ENCODE data around the gene ALG9. TPM values are rescaled to one million over a fixed set of nuclear protein-coding genes. Genes with fewer than 3 reads are reported as not detected.

The ALG9 gene
- total and polyA plus RNA-seq, 9 donors = 12.0 to 43.5 (median 29.3) TPM

DNA sequence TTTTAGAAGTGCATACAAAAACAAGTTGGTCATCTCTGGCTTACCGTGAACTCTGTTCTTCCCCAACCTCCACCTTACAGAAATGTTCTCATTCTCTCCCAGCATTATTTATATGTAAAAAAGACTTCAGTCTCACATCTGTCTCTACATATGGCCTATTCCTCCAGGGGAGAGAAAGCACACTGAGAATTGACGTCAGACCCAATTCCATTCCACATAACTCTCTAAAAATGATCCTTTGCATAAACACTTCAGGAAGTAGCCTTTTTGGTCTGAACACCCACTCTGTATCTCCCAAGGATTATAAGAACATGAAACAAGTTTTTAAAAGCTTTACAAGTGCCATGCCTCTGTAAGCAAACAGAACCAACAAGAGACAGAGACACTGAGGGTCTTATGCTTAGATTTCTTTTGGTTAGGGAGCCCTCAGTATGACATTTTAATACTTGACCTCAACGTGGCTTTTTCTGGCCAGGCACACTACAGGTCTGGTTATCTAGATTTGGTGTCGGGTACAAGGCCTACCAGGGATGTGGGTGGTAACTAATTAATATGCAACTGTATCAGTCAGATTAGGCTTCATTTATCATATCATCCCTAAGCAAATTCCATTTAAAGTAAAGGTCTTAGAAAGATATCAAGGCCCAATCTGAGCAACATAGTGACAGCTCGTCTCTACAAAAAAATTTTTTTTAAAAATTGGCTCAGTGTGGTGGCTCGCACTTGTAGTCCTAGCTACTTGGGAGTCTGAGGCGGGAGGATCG is 56.6 kb downstream of the ALG9 start:
- intact Hi-C loops (cut with DNase I) = no loop called here
- Histone ChIP-seq H3K4me3 (no peak overlapping the region), H3K27ac (no peak overlapping the region), H3K9me3 (no peaks in the 10 kb centered on the region), H3K27me3 (no peaks in the 10 kb centered on the region), H3K36me3 (no peaks in the 10 kb centered on the region), H3K4me1 (ENCODE audit: insufficient read depth) (no peaks in the 10 kb centered on the region)
- TF ChIP-seq POLR2A (IDR thresholded peaks at IDR 0.05) (no peak), EP300 (IDR thresholded peaks at IDR 0.05) (no peak)
- TF ChIP-seq, protein P1, sequence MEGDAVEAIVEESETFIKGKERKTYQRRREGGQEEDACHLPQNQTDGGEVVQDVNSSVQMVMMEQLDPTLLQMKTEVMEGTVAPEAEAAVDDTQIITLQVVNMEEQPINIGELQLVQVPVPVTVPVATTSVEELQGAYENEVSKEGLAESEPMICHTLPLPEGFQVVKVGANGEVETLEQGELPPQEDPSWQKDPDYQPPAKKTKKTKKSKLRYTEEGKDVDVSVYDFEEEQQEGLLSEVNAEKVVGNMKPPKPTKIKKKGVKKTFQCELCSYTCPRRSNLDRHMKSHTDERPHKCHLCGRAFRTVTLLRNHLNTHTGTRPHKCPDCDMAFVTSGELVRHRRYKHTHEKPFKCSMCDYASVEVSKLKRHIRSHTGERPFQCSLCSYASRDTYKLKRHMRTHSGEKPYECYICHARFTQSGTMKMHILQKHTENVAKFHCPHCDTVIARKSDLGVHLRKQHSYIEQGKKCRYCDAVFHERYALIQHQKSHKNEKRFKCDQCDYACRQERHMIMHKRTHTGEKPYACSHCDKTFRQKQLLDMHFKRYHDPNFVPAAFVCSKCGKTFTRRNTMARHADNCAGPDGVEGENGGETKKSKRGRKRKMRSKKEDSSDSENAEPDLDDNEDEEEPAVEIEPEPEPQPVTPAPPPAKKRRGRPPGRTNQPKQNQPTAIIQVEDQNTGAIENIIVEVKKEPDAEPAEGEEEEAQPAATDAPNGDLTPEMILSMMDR (IDR thresholded peaks at IDR 0.05) = no peak
- WGBS, 3 donors = 68 to 75% (median 72%) methylated on average over 8 of the region's 8 CpGs
- no peak for DNase-seq

DNA sequence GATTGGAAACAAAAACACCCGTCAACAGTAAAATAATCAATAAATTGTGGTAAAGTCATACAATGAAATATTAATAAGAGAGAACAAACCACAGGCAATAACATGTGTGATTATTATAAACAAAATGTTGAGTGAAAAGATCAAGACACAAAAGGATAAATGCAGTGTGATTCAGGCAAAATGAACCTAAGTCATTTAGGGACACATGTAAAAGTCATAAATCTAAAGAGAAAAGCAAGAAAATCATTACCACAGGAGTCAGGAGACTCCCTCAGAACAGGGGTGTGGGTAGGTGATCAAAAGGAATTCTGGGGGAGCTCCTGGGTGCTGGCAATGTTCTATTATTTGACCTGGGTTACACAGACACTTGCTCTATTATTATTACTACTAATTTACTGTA is 57.3 kb downstream of the ALG9 start:
- H3K9me3 ChIP-seq = no peaks in the 10 kb centered on the region
- no peak overlapping the region for H3K4me3 ChIP-seq
- intact Hi-C loops (cut with DNase I) = no loop called here
- no peaks in the 10 kb centered on the region for H3K27me3 ChIP-seq
- 70 to 87% (median 80%) methylated on average over 1 of the region's 1 CpG for WGBS, 3 donors
- no peak overlapping the region for H3K27ac ChIP-seq
- TF ChIP-seq, protein P1 (IDR thresholded peaks at IDR 0.05) = no peak
- no peak for TF ChIP-seq POLR2A (IDR thresholded peaks at IDR 0.05)
- no peak for TF ChIP-seq EP300 (IDR thresholded peaks at IDR 0.05)
- H3K36me3 ChIP-seq = no peaks in the 10 kb centered on the region
- H3K4me1 ChIP-seq (ENCODE audit: insufficient read depth) = no peaks in the 10 kb centered on the region
- DNase-seq = no peak

DNA sequence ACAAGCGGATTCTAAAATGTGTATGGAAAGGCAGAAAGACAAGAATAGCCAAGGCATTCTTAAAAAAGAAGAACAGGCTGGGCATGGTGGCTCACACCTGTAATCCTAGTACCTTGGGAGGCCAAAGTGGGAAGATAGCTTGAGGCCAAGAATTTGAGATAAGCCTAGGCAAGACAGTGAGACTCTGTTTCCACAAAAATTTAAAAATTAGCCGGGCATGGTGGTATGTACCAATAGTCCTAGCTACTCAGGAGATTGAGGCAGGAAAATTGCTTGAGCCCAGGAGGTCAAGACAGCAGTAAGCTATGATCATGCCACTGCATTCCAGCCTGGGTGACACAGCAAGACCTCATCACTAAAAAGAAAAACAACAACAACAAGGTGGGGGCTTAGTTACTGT is 59.2 kb downstream of the ALG9 start:
- intact Hi-C loops (cut with DNase I) = no loop called here
- no peak for DNase-seq
- Histone ChIP-seq H3K9me3 (no peaks in the 10 kb centered on the region), H3K36me3 (no peaks in the 10 kb centered on the region), H3K27me3 (no peaks in the 10 kb centered on the region), H3K27ac (no peak overlapping the region), H3K4me1 (ENCODE audit: insufficient read depth) (no peaks in the 10 kb centered on the region), H3K4me3 (no peak overlapping the region)
- no peak for TF ChIP-seq EP300 (IDR thresholded peaks at IDR 0.05)
- TF ChIP-seq POLR2A (IDR thresholded peaks at IDR 0.05) = no peak
- TF ChIP-seq, protein P1 (IDR thresholded peaks at IDR 0.05) = no peak
- WGBS, 3 donors = 97 to 98% (median 98%) methylated on average over 2 of the region's 2 CpGs

DNA sequence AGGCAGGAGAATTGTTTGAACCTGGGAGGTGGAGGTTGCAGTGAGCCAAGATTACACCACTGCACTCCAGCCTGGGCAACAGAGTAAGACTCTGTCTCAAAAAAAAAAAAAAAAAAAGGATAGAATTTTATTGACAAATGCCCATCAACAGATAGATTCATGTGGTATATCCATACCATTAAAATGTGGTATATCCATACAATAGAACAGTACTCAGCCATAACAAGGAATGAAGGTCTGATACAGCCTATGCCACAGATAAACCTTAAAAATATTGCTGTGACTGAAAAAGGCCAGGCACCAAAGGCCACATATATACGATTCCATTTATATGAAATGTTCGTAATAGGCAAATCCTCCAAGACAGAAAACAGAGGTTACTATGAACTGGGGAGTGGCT is 59.9 kb downstream of the ALG9 start:
- no peak for TF ChIP-seq POLR2A (IDR thresholded peaks at IDR 0.05)
- TF ChIP-seq, protein P1 (IDR thresholded peaks at IDR 0.05) = no peak
- TF ChIP-seq EP300 (IDR thresholded peaks at IDR 0.05) = no peak
- whole genome bisulfite sequencing, 3 donors = 95 to 99% (median 98%) methylated on average over 2 of the region's 2 CpGs
- Histone ChIP-seq H3K27ac (no peak overlapping the region), H3K36me3 (no peaks in the 10 kb centered on the region), H3K9me3 (no peaks in the 10 kb centered on the region), H3K27me3 (no peaks in the 10 kb centered on the region), H3K4me3 (no peak overlapping the region), H3K4me1 (ENCODE audit: insufficient read depth) (no peaks in the 10 kb centered on the region)
- intact Hi-C loops (cut with DNase I) = no loop called here
- DNase-seq = no peak

Measured in ovary (tissue), 9 donors.